NCI-H1930 (cell line): ENCODE results near the gene GARS1.
"Not testable (repeated sequence)": the region's sequence is repeated elsewhere in the genome, so short reads cannot be mapped to it uniquely, and the experiment has no call there.

ENCODE experiments used
- DNase-seq, 2 experiments: peaks; one replicate each; lab custom pipeline; 2025; lab: John Stamatoyannopoulos, UW

GARS1 gene

GRCh38 chr7:30625283-30625682 is 30.6 kb downstream of the GARS1 start:
- DNase-seq, result no peak

DNA sequence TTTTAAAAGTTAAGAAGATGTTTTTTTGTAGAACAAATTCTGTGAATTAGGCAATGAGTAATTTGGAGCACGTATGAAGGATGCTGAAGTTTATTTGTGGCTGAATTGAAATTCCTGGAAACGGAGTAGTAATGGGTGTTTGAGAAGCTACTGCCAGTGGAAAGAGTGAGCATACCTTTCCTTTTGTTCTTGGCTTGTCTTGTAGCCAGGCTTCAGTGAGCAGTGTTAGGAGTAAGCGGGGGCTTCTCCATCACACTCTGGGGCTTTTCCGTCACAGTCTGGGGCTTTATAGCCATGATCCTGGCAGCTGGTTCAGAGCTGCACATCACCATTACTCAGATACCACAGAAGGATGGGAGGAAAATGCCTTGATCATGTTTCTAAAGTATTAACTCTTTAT is 32.3 kb downstream of the GARS1 start:
- DNase-seq, result no peak

- no peak for DNase-seq
Measured at GRCh38 chr7:30630986-30631385, 36.3 kb downstream of the GARS1 start.

DNA sequence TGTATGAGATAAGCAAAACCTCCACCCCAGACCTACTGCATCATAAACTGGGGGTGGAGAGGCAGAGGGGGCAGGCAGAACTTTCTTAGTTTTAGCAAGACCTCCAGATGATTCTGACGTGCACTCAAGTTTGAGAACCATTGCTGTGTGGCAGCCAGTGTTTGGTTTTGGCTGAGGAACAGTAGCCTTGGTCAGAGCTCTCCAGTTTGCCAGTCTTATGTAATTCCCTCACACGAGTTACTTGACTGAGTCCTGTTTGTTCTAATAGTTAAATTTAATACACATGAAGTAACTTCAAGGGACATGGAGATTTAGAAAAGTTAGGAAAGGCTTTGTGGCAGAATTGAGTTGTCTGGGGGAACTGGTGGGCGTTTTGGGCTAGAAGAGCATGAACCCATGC is 38.5 kb downstream of the GARS1 start:
- DNase-seq, result no peak

DNA sequence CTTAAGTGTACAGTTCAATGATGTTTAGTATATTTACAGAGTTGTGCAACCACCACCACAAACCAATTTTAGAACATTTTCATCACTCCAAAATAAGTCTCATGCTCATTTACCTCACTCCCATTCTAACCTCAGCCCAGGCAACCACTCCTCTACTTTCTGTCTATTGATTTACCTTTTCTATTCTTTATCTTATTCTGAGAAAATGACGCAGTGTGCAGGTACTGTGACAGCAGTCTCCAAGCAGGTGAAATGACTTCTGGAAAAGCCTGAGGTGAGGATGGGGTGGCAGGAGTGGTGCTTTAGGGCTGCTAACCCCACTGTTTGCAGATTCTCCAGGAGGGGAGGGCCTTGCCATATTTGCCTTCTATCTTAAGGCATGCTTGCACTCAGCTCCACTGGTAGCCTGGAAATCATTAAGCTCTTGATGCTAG is 39.5 kb downstream of the GARS1 start:
- no peak for DNase-seq

- DNase-seq, result no peak
Measured at GRCh38 chr7:30634634-30635201, 40.0 kb downstream of the GARS1 start.

GRCh38 chr7:30635798-30636197 is 41.1 kb downstream of the GARS1 start:
- no peak for DNase-seq

- not testable (repeated sequence) for DNase-seq
Measured at GRCh38 chr7:30642322-30642721, 47.6 kb downstream of the GARS1 start.

DNA sequence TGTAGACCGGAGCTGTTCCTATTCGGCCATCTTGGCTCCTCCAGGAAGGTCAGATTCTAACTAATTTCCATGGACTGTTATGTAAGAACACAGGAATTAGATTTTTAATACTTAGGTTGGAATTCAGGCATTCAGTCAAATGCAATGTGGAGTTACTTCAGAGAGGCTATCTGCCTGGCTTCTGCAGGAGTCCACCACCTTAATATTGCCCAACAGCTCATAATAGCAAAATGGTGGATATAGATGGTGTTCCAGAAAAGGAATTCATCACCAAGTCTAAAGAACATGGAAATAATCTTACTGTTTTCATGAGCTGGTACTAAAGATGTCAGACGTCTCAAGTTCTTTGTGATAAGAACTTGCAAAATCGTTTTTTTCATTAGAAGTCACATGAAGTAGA is 48.1 kb downstream of the GARS1 start:
- DNase-seq, result no peak

GRCh38 chr7:30644286-30644955 is 49.7 kb downstream of the GARS1 start:
- no peak for DNase-seq

- no peak for DNase-seq
Measured at GRCh38 chr7:30645661-30646060, 51.0 kb downstream of the GARS1 start.

DNA sequence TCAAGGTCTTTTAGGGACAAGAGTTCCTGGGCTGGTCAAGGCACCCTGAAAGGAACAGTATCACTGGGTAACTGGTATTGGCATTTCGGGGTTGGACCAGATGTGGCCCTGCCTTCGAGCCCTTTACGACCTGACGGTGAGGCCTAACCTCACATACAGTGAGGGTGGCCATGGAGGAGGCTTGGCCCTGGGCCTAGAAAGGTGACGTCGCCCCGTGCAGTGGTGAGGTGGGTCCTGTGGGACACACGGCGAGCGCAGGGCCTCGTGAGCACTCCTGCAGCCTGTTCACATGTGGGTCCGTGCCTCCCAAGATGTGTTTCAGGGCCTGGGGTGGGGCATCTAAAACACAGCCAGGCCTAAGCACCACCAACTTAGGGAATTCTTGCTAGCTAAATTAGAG is 51.5 kb downstream of the GARS1 start:
- DNase-seq, result no peak

DNA sequence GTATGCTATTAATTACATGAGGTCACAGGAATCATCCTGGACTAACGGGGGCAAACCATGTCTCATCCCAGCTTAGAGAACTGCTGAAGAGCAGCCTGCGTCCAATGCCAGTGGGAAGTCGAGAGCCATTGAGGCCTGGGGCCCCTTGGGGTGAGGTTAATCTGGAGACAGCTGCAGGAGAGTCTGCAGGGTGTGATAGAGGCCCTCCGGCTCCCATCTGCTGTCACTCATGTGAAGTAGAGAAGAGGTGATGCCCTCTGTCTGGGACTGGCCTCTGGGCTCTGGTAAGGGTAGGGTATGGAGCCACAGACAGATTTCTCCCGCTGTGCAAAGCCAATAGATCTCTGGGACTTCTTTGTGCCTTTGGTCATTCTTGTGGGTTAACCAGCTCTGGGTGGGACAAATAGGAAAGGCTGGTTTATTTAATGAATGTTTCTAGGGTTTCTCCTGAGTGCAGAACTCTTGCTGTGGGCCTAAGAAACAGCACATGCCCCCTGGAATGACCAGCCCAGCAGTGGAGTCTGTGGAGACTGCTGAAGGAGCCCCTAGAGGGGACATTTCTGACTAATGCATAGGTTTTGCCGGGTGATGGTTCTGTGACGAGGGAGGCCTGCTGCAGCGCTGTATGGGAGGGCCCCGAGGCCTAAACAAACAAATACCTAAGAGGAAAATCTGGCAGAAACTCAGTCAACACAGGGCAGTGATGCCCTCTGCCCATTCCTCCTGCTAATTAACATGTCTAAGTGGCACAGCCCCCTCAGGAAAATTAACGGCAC is 53.1 kb downstream of the GARS1 start:
- DNase-seq, result no peak

- no peak for DNase-seq
Measured at GRCh38 chr7:30648744-30649540, 54.3 kb downstream of the GARS1 start.

- DNase-seq, result no peak
Measured at GRCh38 chr7:30649717-30650420, 55.2 kb downstream of the GARS1 start.

DNA sequence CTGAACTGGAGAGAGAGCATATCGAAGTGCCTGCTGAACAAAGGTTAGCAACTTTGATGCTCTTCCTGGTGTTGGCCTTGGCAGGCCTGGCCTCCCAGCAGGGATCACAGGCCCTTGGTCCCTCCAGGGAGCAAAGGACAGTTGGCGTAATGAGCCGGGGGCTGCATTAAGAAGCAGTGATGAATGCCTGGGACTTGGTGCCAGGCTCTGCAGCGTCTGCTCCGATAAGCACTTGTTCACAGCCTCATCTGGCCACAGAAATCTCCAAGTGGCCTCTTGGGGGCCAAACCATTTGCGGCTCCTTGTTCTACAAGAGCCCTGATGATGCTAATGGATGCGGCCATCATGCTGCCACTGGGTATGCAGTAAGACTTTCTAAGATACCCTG is 55.7 kb downstream of the GARS1 start:
- no peak for DNase-seq

- DNase-seq, result no peak
Measured at GRCh38 chr7:30652132-30652531, 57.5 kb downstream of the GARS1 start.

- no peak for DNase-seq
Measured at GRCh38 chr7:30652698-30653641, 58.3 kb downstream of the GARS1 start.

- no peak for DNase-seq
Measured at GRCh38 chr7:30654296-30655090, 59.8 kb downstream of the GARS1 start.
